MM.1S (cell line): Measurements from ENCODE around the gene ANXA9.

Experiments used
- CTCF ChIP-seq: fragments of 300-600 bp; sonication (generic); IDR thresholded peaks from 2 replicates; pipeline ENCODE4 v1.5.1; 2016; ENCODE audit warnings: antibody characterized with exemption, low read length, mixed read lengths
- EZH2 ChIP-seq: fragments of 300-600 bp; sonication (generic); optimal IDR thresholded peaks from 2 replicates; pipeline ENCODE3; 2017; ENCODE audit warnings: low read depth, mild to moderate bottlenecking, antibody characterized with exemption, low read length, mixed read lengths
- EZH2phosphoT487 ChIP-seq: fragments of 300-600 bp; sonication (generic); IDR thresholded peaks from 2 replicates; pipeline ENCODE4 v1.6.1; 2018; ENCODE audit warnings: antibody characterized with exemption, low read length

- TF ChIP-seq CTCF (no peak), EZH2 (no peak), EZH2phosphoT487 (no peak)
These were observed 20.0 kb downstream of the ANXA9 start for GRCh38 chr1:151002051-151002450.
